GM13976 (cell line): ENCODE results near the gene TULP1.

ENCODE experiments used
- DNase-seq: peaks from one replicate; pipeline ENCODE4 v3.0.0; 2012; ENCODE audit warnings: low spot score
- in situ Hi-C: fragments of 300-500 bp; cut with MboI; formaldehyde crosslinking; loops from one replicate; pipeline ENCODE4 v1.12.0; 2022; ENCODE audit warnings: low sequenced_read_pairs, mixed read lengths, inconsistent platforms; ENCODE audit not compliant: unreplicated experiment
- TF ChIP-seq, protein P1 (sequence below): IDR thresholded peaks from 2 replicates; pipeline ENCODE4 v1.5.1; 2012; ENCODE audit warnings: borderline replicate concordance, mild to moderate bottlenecking; ENCODE audit not compliant: insufficient read depth; ENCODE audit errors: extremely low read depth, missing control alignments, control extremely low read depth

The TULP1 gene

DNA sequence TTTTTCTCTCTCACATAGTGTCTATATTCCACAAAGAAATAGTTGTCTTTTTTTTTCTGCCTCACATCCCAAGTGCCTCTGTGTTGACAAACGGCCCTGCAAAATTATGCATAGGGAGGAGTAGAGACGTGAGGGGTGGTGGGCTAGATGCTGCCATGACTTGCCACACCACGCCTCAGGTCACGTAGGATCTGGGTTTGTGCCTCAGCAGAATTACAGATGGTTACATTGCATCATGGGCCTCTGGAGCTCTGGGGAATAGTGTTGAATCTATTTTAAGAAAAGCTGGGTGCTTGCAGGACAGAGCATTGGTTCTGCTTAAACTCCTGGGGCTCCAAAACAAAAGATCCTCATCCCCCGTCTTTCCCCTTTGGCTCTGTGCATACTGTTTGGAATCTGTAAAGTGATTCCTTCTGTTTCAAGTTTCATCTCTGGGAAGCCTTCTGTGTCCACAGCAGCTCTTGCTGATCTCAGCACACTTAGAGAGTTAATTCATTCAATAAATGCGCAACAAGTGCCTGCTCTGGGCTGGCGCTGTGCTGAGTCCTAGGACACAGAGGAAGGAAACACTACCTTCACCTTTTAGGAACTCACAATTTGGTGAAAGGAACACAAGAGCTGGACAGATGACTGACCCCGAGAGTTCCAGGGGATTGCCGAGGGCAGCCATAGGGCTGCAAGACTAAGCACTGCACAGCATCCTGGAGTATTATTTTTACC lies 58.1 kb downstream of the TULP1 start:
- in situ Hi-C loops = loop anchor here (5.0 kb wide), 1 partner anchor 112 kb away; the partner anchor contains the start of gene PPARD
- TF ChIP-seq, protein P1, sequence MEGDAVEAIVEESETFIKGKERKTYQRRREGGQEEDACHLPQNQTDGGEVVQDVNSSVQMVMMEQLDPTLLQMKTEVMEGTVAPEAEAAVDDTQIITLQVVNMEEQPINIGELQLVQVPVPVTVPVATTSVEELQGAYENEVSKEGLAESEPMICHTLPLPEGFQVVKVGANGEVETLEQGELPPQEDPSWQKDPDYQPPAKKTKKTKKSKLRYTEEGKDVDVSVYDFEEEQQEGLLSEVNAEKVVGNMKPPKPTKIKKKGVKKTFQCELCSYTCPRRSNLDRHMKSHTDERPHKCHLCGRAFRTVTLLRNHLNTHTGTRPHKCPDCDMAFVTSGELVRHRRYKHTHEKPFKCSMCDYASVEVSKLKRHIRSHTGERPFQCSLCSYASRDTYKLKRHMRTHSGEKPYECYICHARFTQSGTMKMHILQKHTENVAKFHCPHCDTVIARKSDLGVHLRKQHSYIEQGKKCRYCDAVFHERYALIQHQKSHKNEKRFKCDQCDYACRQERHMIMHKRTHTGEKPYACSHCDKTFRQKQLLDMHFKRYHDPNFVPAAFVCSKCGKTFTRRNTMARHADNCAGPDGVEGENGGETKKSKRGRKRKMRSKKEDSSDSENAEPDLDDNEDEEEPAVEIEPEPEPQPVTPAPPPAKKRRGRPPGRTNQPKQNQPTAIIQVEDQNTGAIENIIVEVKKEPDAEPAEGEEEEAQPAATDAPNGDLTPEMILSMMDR = no peak
- DNase-seq = no peak

DNA sequence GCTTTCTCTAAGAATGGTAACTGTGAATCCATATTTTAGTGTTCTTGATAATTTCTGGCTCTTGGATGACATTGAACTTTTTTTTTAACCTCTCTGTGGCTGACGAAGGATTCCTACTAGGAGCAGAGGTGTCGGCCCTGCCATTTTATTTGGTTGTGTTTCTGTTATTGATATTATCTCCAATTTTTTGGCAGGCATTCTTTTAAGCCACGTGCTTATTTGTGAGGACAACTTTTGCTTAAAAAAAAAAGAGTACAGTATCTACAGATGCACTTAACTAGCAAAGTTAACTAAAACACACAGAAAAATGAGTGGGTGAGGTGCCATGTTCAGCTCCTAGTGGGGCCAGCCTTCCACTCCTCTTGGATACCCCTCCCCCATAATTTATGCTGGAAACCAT lies 59.5 kb downstream of the TULP1 start:
- no peak for DNase-seq
- TF ChIP-seq, protein P1 = no peak
- in situ Hi-C loops = loop anchor here (5.0 kb wide), 1 partner anchor 111 kb away; the partner anchor contains the start of gene PPARD

DNA sequence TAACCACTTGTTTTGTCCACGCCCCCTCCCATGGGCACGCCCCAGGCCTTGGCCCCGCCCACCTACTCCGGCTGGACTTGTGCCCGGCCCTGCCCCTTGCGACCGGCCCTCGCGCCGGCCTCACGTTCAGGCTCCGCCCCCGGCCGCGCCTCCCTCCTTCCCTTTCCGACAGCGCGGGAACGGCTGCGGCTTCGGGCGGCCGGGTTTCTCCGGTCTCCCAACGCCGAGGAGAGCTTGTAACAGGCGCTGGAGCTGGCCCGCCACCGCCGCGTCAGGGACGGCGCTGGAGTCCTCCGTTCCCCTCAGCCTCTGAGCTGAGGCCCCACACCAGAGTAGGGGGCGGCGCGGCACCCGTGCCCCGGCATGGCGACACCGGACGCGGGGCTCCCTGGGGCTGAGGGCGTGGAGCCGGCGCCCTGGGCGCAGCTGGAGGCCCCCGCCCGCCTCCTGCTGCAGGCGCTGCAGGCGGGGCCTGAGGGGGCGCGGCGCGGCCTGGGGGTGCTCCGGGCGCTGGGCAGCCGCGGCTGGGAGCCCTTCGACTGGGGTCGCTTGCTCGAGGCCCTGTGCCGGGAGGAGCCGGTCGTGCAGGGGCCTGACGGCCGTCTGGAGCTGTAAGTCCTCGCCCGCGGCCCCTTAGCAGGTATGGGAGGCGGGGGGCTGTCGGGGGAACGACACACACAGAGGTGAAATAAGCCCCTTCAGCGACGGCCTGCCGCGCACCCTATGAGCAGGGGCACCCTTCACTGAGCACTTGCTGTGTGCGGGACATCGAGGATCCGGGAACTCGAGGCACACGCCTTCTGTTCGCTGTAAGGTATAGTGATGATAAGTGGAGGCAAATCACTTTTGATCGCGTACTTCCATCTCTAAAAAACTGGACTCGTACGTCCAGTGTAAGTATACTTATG lies 60.3 kb downstream of the TULP1 start, which contains the start of gene FANCE:
TSS of gene FANCE (plus strand) at position 156 of the 908 bp plus-strand sequence. CDS start at position 364, 208 bp downstream.
- TF ChIP-seq, protein P1 = no peak
- in situ Hi-C loops = loop anchor here (5.0 kb wide), 1 partner anchor 110 kb away; the partner anchor contains the start of gene PPARD
- DNase-seq = peak; percentile 98

DNA sequence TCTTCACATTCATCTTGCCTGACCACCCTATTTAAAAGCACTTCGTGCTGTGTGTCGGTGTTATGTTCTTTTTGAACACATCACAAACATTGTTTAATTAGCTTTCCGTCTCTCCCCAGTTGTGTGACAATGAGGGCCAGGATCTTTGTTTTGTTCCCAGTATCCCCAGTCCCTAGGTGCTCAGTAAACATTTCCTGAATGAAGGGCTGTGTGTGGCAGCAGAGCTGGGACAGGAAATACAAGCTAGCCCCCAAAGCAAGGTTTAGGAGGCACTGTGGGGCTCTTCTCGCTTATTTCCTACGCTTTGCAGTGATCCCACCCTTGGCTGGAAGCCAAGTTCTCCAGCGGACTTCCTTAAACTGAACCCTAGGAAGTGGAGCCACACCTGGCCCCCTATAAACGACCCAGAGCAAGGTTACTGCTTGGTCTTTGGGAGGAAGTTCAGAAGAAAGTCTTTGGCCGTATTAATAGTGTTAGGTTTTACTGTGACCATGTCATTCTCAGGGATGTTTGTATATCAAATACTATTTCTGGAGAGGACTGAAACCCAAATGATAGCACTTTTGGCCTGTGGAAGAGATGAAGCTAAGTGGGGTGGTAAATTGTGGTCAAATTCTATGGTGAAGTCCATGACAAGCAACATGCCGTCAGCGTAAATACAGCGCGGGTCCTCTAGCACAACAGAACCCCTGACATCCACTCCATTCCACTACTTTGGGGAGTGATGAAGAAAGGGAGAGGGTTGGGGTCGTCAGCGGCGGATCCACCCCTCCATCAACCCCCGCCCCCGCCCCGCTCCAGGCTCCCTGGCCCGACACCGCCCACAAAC lies 61.1 kb downstream of the TULP1 start:
- in situ Hi-C loops = loop anchor here (5.0 kb wide), 1 partner anchor 109 kb away; the partner anchor contains the start of gene PPARD

DNA sequence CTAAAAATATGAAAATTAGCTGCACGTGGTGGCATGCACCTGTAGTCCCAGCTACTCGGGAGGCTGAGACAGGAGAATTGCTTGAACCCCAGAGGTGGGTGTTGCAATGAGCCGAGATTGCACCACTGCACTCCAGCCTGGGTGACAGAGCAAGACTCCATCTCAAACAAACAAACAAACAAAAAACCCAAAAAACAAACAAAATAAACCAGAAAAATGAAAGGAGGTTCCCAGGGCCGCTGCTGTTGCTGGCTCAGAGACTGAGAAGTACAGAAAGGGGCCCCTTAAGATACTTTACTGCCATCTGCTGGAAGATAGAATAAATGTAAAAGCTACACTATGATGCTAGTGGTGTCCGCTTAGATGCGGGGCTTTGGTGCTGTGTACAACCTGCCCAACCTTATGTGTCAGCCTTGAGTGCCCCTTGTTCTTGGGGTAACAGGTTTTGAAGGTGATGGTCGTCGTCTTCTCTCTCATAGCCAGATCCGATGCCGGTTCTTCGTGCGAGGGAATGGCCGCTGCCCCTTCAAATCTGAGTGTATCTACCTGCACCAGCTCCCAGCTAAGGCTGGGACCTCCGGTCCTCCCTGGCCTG lies 63.3 kb downstream of the TULP1 start:
- peak; percentile 87 for DNase-seq
- TF ChIP-seq, protein P1 = peak; percentile 55
- in situ Hi-C loops = no loop called here

More for the DNA sequence above, 61.1 kb downstream of the TULP1 start:
- no peak for DNase-seq
- TF ChIP-seq, protein P1 = no peak
